ENCODE results near the gene RAPGEF2. TPM values are rescaled to one million over a fixed set of nuclear protein-coding genes. Genes with fewer than 3 reads are reported as not detected.

Gene RAPGEF2
- polyA plus RNA-seq, 1 donor (not counting 4 experiments of a cell fraction or from before 2014, with no cell fraction given): 23.8 TPM

DNA sequence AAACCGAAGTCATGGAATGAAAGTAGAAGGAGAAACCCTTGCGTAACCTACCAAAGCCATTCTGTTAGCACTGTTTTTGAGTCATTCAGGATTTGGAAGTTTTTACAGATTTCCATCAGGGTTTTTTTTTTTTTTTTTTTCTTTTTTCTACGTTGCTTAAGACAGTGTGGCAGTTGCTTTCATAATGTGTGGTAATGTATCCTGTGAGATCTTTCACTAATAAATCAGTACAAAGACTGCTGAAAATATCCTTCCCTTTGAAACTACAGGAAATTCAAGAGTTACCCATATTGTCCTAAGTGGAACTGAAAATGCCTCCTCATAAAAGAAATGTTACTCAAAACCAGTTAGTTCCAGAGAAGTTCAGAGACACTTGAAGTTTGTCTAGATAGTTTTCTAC lies 137.8 kb downstream of the RAPGEF2 start:
- dilution Hi-C loops (cut with MboI; ENCODE audit: extremely low pct_ligation_motif_present, low sequenced_read_pairs): no loop called here
- H3K36me3 ChIP-seq (ENCODE audit: control insufficient read depth in 2 of 2, extremely low read depth in 1 of 2, insufficient read depth in 2 of 2, low read length in 2 of 2): no peaks in the 10 kb centered on the region
- H2AFZ ChIP-seq (ENCODE audit: control insufficient read depth, low read length): no peak overlapping the region
- H3K79me2 ChIP-seq (ENCODE audit: control insufficient read depth, insufficient read depth, low read length): peaks cover 4% of the 10 kb centered on the region
- H3K4me2 ChIP-seq (ENCODE audit: control insufficient read depth, extremely low read depth, insufficient read depth, low read depth, low read length): no peak overlapping the region
- DNase-seq (ENCODE audit: low read depth, low spot score): no peak
- H3K4me1 ChIP-seq (ENCODE audit: control insufficient read depth, extremely low read depth, insufficient read depth, low read length): peaks cover 8% of the 10 kb centered on the region
- peak; percentile 56 for FAIRE-seq
- no peaks in the 10 kb centered on the region for H4K20me1 ChIP-seq (ENCODE audit: control insufficient read depth, extremely low read depth, insufficient read depth, low read length)
- no peak overlapping the region for H3K4me3 ChIP-seq (ENCODE audit: control insufficient read depth in 2 of 3, extremely low read depth in 1 of 3, insufficient read depth in 2 of 3, low read depth in 1 of 3, low read length in 3 of 3)
- H3K9me3 ChIP-seq (ENCODE audit: control insufficient read depth, low read depth, low read length): no peaks in the 10 kb centered on the region
- TF ChIP-seq, protein P1, sequence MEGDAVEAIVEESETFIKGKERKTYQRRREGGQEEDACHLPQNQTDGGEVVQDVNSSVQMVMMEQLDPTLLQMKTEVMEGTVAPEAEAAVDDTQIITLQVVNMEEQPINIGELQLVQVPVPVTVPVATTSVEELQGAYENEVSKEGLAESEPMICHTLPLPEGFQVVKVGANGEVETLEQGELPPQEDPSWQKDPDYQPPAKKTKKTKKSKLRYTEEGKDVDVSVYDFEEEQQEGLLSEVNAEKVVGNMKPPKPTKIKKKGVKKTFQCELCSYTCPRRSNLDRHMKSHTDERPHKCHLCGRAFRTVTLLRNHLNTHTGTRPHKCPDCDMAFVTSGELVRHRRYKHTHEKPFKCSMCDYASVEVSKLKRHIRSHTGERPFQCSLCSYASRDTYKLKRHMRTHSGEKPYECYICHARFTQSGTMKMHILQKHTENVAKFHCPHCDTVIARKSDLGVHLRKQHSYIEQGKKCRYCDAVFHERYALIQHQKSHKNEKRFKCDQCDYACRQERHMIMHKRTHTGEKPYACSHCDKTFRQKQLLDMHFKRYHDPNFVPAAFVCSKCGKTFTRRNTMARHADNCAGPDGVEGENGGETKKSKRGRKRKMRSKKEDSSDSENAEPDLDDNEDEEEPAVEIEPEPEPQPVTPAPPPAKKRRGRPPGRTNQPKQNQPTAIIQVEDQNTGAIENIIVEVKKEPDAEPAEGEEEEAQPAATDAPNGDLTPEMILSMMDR (optimal IDR thresholded peaks at IDR 0.05 in 1 of 3, IDR thresholded peaks at IDR 0.05 in 1 of 3, conservative IDR thresholded peaks at IDR 0.05 in 1 of 3; ENCODE audit: extremely low read depth in 1 of 3, insufficient read depth in 2 of 3, low read length in 3 of 3): no peak
- TF ChIP-seq EZH2 (IDR thresholded peaks at IDR 0.05; ENCODE audit: low read length): no peak
- H3K9ac ChIP-seq (ENCODE audit: control insufficient read depth, extremely low read depth, insufficient read depth, low read length): no peak overlapping the region
- no peak overlapping the region for H3K27ac ChIP-seq (ENCODE audit: control insufficient read depth, insufficient read depth, low read length)
- H3K27me3 ChIP-seq (ENCODE audit: control insufficient read depth, extremely low read depth, insufficient read depth, low read length): no peaks in the 10 kb centered on the region
- no peaks in the 10 kb centered on the region for H3K9me1 ChIP-seq (ENCODE audit: control insufficient read depth, extremely low read depth, insufficient read depth, low read length)

DNA sequence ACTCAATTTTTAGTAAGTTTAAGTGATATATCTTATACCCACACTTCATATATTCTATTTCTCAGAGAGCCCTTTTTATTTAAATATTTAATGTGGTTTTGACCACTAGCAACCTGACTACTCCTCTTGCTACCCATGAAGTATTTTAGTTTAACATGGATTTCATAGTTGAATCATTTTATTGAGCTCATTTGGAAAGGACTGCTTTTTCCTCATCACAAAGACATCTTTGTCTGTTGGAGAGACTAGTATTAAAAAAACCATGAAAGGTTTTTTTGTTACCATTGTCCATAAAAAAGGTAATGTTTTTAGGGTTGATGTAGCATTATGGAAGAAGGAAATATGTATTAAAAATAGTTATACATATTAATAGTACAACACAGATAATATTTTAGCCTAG lies 139.5 kb downstream of the RAPGEF2 start:
- no peak overlapping the region for H3K4me3 ChIP-seq (ENCODE audit: control insufficient read depth in 2 of 3, extremely low read depth in 1 of 3, insufficient read depth in 2 of 3, low read depth in 1 of 3, low read length in 3 of 3)
- no peaks in the 10 kb centered on the region for H3K9me3 ChIP-seq (ENCODE audit: control insufficient read depth, low read depth, low read length)
- no peak for DNase-seq (ENCODE audit: low read depth, low spot score)
- no peaks in the 10 kb centered on the region for H3K79me2 ChIP-seq (ENCODE audit: control insufficient read depth, insufficient read depth, low read length)
- FAIRE-seq: no peak
- TF ChIP-seq EZH2 (IDR thresholded peaks at IDR 0.05; ENCODE audit: low read length): no peak
- TF ChIP-seq, protein P1 (optimal IDR thresholded peaks at IDR 0.05 in 1 of 3, IDR thresholded peaks at IDR 0.05 in 1 of 3, conservative IDR thresholded peaks at IDR 0.05 in 1 of 3; ENCODE audit: extremely low read depth in 1 of 3, insufficient read depth in 2 of 3, low read length in 3 of 3): no peak
- H3K9ac ChIP-seq (ENCODE audit: control insufficient read depth, extremely low read depth, insufficient read depth, low read length): no peak overlapping the region
- no peaks in the 10 kb centered on the region for H3K9me1 ChIP-seq (ENCODE audit: control insufficient read depth, extremely low read depth, insufficient read depth, low read length)
- no peak overlapping the region for H2AFZ ChIP-seq (ENCODE audit: control insufficient read depth, low read length)
- dilution Hi-C loops (cut with MboI; ENCODE audit: extremely low pct_ligation_motif_present, low sequenced_read_pairs): no loop called here
- H4K20me1 ChIP-seq (ENCODE audit: control insufficient read depth, extremely low read depth, insufficient read depth, low read length): no peaks in the 10 kb centered on the region
- no peak overlapping the region for H3K27ac ChIP-seq (ENCODE audit: control insufficient read depth, insufficient read depth, low read length)
- H3K4me1 ChIP-seq (ENCODE audit: control insufficient read depth, extremely low read depth, insufficient read depth, low read length): peaks cover 8% of the 10 kb centered on the region
- no peak overlapping the region for H3K4me2 ChIP-seq (ENCODE audit: control insufficient read depth, extremely low read depth, insufficient read depth, low read depth, low read length)
- H3K27me3 ChIP-seq (ENCODE audit: control insufficient read depth, extremely low read depth, insufficient read depth, low read length): no peaks in the 10 kb centered on the region
- H3K36me3 ChIP-seq (ENCODE audit: control insufficient read depth in 2 of 2, extremely low read depth in 1 of 2, insufficient read depth in 2 of 2, low read length in 2 of 2): no peaks in the 10 kb centered on the region

Measured in keratinocyte (primary cell).